HepG2 (cell line): Measurements from ENCODE around the gene EFL1. TPM values are rescaled to one million over a fixed set of nuclear protein-coding genes. Genes with fewer than 3 reads are reported as not detected.
A peak's percentile ranks its signal among the peaks of the same experiment; 100 is the strongest.

Experiments
- ARHGAP35 ChIP-seq: sonication (generic); formaldehyde crosslinking; IDR thresholded peaks from 2 replicates; pipeline ENCODE4 v1.9.0; 2022; ENCODE audit warnings: mild to moderate bottlenecking, inconsistent platforms, moderate library complexity, missing genetic modification reagents, borderline replicate concordance
- CBX5 ChIP-seq: sonication (generic); formaldehyde crosslinking; IDR thresholded peaks from 2 replicates; pipeline ENCODE4 v1.4.0; 2020; ENCODE audit warnings: missing genetic modification reagents, borderline replicate concordance
- DNMT3B ChIP-seq: conservative IDR thresholded peaks from 2 replicates; pipeline ENCODE4 v1.6.1; 2016; ENCODE audit warnings: missing biosample characterization, control low read depth
- FOXO4 ChIP-seq: sonication (generic); formaldehyde crosslinking; conservative IDR thresholded peaks from 2 replicates; pipeline ENCODE4 v1.8.1; 2023; ENCODE audit warnings: missing genetic modification reagents
- GATAD1 ChIP-seq: IDR thresholded peaks from 2 replicates; pipeline ENCODE4 v1.6.1; 2016; ENCODE audit warnings: missing genetic modification reagents, missing compliant biosample characterization
- HOXA7 ChIP-seq: sonication (generic); formaldehyde crosslinking; IDR thresholded peaks from 2 replicates; pipeline ENCODE4 v1.8.1; 2022; ENCODE audit warnings: mild to moderate bottlenecking, missing genetic modification reagents, moderate library complexity
- MIER3 ChIP-seq: IDR thresholded peaks from 2 replicates; pipeline ENCODE4 v1.6.1; 2016; ENCODE audit warnings: missing compliant biosample characterization, borderline replicate concordance
- ONECUT2 ChIP-seq: sonication (generic); formaldehyde crosslinking; IDR thresholded peaks from 2 replicates; pipeline ENCODE4 v1.4.0; 2020; ENCODE audit warnings: missing genetic modification reagents
- PAWR ChIP-seq: sonication (generic); formaldehyde crosslinking; IDR thresholded peaks from 2 replicates; pipeline ENCODE4 v1.4.0; 2020; ENCODE audit warnings: missing genetic modification reagents, mild to moderate bottlenecking, borderline replicate concordance
- PCBP1 ChIP-seq: fragments of 200-400 bp; formaldehyde crosslinking; IDR thresholded peaks from 2 replicates; pipeline ENCODE4 v1.6.1; 2017; ENCODE audit warnings: mild to moderate bottlenecking, low read depth, low read length, borderline replicate concordance
- PRDM15 ChIP-seq: sonication (generic); formaldehyde crosslinking; IDR thresholded peaks from 2 replicates; pipeline ENCODE4 v1.4.0; 2020; ENCODE audit warnings: missing genetic modification reagents
- SIN3B ChIP-seq: fragments of 150-350 bp; IDR thresholded peaks from 2 replicates; pipeline ENCODE4 v1.6.1; 2014; ENCODE audit warnings: low read length
- SMARCC2 ChIP-seq: fragments of 450-650 bp; IDR thresholded peaks from 2 replicates; pipeline ENCODE4 v1.6.1; 2017; ENCODE audit warnings: antibody characterized with exemption, mild to moderate bottlenecking
- UBTF ChIP-seq: sonication (generic); formaldehyde crosslinking; IDR thresholded peaks from 2 replicates; pipeline ENCODE4 v1.4.0; 2020; ENCODE audit warnings: mild to moderate bottlenecking, missing genetic modification reagents
- YY1 ChIP-seq: IDR thresholded peaks from 2 replicates; pipeline ENCODE4 v1.6.1; 2011; ENCODE audit warnings: low read length, low read depth, moderate library complexity, mild to moderate bottlenecking; ENCODE audit not compliant: insufficient read depth, insufficient replicate concordance
- ZFP37 ChIP-seq: sonication (generic); formaldehyde crosslinking; IDR thresholded peaks from 2 replicates; pipeline ENCODE4 v1.4.0; 2020; ENCODE audit warnings: missing genetic modification reagents, borderline replicate concordance
- ZFY ChIP-seq: sonication (generic); formaldehyde crosslinking; IDR thresholded peaks from 2 replicates; pipeline ENCODE4 v1.4.0; 2020; ENCODE audit warnings: missing genetic modification reagents
- ZNF446 ChIP-seq: sonication (generic); formaldehyde crosslinking; IDR thresholded peaks from 2 replicates; pipeline ENCODE4 v1.5.0; 2020; ENCODE audit warnings: mild to moderate bottlenecking, missing genetic modification reagents
- ZNF629 ChIP-seq: sonication (generic); formaldehyde crosslinking; conservative IDR thresholded peaks from 2 replicates; pipeline ENCODE4 v1.5.0; 2020; ENCODE audit warnings: missing genetic modification reagents
- ZNF784 ChIP-seq: sonication (generic); formaldehyde crosslinking; IDR thresholded peaks from 2 replicates; pipeline ENCODE4 v1.5.1; 2020; ENCODE audit warnings: missing genetic modification reagents, mild to moderate bottlenecking, borderline replicate concordance
- ZNF816 ChIP-seq: sonication (generic); formaldehyde crosslinking; IDR thresholded peaks from 2 replicates; pipeline ENCODE4 v1.8.0; 2022; ENCODE audit warnings: missing genetic modification reagents, mild to moderate bottlenecking, borderline replicate concordance
- ZSCAN25 ChIP-seq: sonication (generic); formaldehyde crosslinking; IDR thresholded peaks from 2 replicates; pipeline ENCODE4 v1.8.0; 2022; ENCODE audit warnings: mild to moderate bottlenecking, missing genetic modification reagents
- polyA plus RNA-seq, 8 experiments: library from polyadenylated mRNA; depleted of rRNA in 3 of 8; stranded (reverse) in 7 of 8; unstranded in 1 of 8; fragments of >200 nt; fragmentation: Illumina TruSeq in 4 of 8; extraction: Trizol in 4 of 8; gene quantifications; 2 replicates each; pipeline versions ENCODE4 v1.2.1 to v1.2.3, GENCODE V29; 2011 to 2016; ENCODE audit warnings: low read depth in 4 of 8, missing spikeins in 1 of 8, mixed read lengths in 1 of 8; ENCODE audit not compliant: insufficient read depth in 1 of 8
- total RNA-seq, 5 experiments: library from RNA; depleted of rRNA; stranded (reverse); fragments of >200 nt; fragmentation: Illumina TruSeq; extraction: Trizol; gene quantifications; 2 replicates each; pipeline ENCODE4 v1.2.3, GENCODE V29; 2016; ENCODE audit warnings: low read depth in 1 of 5

EFL1 gene
- total and polyA plus RNA-seq, 2 of the 13 experiments (the other 11 are each of a cell fraction or from before 2014, with no cell fraction given): 6.4 to 12.0 TPM

- no peak for TF ChIP-seq PRDM15
- TF ChIP-seq CBX5 (CRISPR knock-in tag): no peak
- TF ChIP-seq ZNF446 (CRISPR knock-in tag): no peak
- no peak for TF ChIP-seq ONECUT2
- TF ChIP-seq ZNF816 (CRISPR knock-in tag): no peak; the same call in none of the 2 replicates
- peak; percentile 58 for TF ChIP-seq ZFY
- no peak for TF ChIP-seq MIER3
- no peak for TF ChIP-seq ZSCAN25 (CRISPR knock-in tag)
- TF ChIP-seq ARHGAP35 (CRISPR knock-in tag): no peak
- TF ChIP-seq ZNF629 (CRISPR knock-in tag): 0 out of 2 replicates have a peak, but pooled peaks have one; percentile 22
- TF ChIP-seq ZFP37: no peak
- TF ChIP-seq GATAD1 (CRISPR knock-in tag): peak; percentile 67
- peak; percentile 43 for TF ChIP-seq YY1
- TF ChIP-seq UBTF (CRISPR knock-in tag): peak; percentile 90
- TF ChIP-seq HOXA7 (CRISPR knock-in tag): no peak
- no peak for TF ChIP-seq FOXO4
- TF ChIP-seq SIN3B: no peak
- TF ChIP-seq DNMT3B: no peak
- no peak for TF ChIP-seq ZNF784 (CRISPR knock-in tag)
- no peak for TF ChIP-seq PCBP1
- TF ChIP-seq SMARCC2: no peak
- TF ChIP-seq PAWR: no peak
Observed at GRCh38 chr15:82262422-82263026, at the start of gene EFL1, which contains the start of gene SAXO2 (continued).
